Coronary artery (tissue), 2 donors: ENCODE measurements around the gene GATD1.

Source experiments
- DNase-seq: peaks from one replicate; pipeline ENCODE4 v3.0.0-alpha.2; 2017; ENCODE audit warnings: low spot score
- H3K27ac ChIP-seq, 2 donors: fragments of 200-600 bp; sonication (generic); one replicate each; pipeline ENCODE4 v1.5.1; 2016 to 2019
- H3K4me3 ChIP-seq: fragments of 200-600 bp; sonication (generic); 2 replicates; pipeline ENCODE4 v1.5.1; 2016; ENCODE audit warnings: mild to moderate bottlenecking, moderate library complexity
- TF ChIP-seq, protein P1 (sequence below): fragments of 200-600 bp; sonication (generic); IDR thresholded peaks from one replicate; pipeline ENCODE4 v1.5.1; 2019; ENCODE audit warnings: antibody characterized with exemption

GATD1 gene, protein sequence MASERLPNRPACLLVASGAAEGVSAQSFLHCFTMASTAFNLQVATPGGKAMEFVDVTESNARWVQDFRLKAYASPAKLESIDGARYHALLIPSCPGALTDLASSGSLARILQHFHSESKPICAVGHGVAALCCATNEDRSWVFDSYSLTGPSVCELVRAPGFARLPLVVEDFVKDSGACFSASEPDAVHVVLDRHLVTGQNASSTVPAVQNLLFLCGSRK

DNA sequence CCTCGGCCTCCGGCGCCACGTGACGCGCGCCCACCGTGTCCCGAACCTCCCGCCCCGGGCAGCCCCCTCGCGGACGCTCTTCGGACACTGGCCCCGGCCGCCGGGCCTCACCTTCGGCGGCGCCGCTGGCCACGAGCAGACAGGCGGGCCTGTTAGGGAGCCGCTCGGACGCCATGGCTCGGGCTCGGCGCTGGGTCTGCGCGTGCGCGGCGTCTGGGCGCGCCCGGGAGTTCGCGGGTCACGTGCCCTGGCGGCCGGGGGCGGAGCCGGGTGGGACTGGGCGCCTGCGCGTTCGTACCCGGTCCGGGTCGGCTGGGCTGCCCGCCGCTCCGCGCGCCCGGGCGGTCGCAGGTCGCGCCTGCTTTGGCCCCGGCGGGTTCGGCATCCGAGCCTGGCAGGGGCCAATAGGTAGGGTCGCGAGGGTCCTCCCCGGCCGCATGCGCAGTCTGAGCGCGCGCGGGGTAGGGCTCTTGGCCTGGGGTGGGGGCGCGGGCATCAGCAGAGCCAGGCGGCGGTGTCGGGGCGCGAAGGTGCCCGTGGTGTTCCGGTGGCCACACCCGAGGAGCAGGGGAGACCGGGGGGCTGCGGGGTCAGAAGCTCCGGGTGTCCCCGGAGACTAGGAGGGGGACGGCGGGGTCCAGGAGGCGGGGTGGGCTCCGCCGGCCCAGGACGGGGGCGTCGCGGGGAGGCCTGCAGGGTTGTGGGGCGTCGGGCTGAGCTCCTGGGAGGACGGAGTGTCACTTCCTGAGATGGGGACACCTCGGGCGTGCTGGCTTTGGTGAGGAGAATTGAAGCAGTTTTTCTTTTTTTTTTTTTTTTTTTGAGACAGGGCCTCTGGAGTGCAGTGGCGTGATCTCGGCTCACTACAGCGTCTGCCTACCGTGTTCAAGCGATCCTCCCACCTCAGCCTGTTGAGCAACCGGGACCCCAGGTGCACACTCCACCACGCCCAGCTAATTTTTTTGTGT is at the start of gene GATD1:
Gene GATD1, minus strand, starts transcription at position 200 of the 968 bp plus-strand sequence. Its CDS starts 25 bp downstream, at position 175.
- TF ChIP-seq, protein P1, sequence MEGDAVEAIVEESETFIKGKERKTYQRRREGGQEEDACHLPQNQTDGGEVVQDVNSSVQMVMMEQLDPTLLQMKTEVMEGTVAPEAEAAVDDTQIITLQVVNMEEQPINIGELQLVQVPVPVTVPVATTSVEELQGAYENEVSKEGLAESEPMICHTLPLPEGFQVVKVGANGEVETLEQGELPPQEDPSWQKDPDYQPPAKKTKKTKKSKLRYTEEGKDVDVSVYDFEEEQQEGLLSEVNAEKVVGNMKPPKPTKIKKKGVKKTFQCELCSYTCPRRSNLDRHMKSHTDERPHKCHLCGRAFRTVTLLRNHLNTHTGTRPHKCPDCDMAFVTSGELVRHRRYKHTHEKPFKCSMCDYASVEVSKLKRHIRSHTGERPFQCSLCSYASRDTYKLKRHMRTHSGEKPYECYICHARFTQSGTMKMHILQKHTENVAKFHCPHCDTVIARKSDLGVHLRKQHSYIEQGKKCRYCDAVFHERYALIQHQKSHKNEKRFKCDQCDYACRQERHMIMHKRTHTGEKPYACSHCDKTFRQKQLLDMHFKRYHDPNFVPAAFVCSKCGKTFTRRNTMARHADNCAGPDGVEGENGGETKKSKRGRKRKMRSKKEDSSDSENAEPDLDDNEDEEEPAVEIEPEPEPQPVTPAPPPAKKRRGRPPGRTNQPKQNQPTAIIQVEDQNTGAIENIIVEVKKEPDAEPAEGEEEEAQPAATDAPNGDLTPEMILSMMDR: no peak
- DNase-seq: peak; percentile 91
- Histone ChIP-seq H3K27ac (peak within 1 kb of the TSS; percentile 63 to 82), H3K4me3 (peak within 1 kb of the TSS; percentile 95)

DNA sequence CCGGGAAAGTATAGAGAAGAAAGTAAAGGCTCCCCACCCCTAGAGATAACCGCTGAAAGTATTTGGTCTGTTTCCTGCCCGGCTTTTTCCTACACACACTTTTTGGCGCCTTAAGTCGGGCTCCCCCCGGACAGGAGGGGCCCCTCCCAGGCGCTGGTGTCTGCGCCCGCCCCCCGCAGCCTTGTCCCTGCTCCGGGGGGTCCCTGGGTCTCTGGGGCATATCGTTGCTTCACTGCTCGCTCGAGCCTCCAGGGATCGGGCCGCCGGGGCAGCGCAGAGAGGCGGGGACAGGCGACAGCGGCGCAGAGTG is 49.5 kb upstream of the GATD1 start:
- TF ChIP-seq, protein P1: no peak
- Histone ChIP-seq H3K4me3 (peak overlapping the region; percentile 64), H3K27ac (peak overlapping the region; percentile 37 to 70)
- DNase-seq: no peak

DNA sequence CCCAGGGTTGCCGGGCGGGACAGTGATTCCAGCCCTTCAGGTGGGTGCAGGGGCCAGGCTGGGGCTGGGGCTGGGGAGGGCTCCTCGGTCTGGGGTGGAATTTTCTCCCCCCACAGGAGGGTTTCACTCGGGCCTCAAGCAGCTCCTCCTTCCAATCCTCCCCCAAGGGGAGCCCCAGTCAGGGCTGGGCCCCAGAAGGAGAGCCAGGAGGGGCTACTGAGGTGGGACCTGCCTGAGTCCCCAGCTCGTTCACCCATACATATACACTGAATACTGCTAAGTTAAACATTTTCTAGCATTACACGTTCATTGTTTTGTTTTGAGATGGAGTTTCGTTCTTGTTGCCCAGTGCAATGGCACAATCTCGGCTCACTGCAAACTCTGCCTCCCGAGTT is 48.9 kb upstream of the GATD1 start:
- no peak overlapping the region for H3K4me3 ChIP-seq
- TF ChIP-seq, protein P1: no peak
- no peak overlapping the region for H3K27ac ChIP-seq
- no peak for DNase-seq

DNA sequence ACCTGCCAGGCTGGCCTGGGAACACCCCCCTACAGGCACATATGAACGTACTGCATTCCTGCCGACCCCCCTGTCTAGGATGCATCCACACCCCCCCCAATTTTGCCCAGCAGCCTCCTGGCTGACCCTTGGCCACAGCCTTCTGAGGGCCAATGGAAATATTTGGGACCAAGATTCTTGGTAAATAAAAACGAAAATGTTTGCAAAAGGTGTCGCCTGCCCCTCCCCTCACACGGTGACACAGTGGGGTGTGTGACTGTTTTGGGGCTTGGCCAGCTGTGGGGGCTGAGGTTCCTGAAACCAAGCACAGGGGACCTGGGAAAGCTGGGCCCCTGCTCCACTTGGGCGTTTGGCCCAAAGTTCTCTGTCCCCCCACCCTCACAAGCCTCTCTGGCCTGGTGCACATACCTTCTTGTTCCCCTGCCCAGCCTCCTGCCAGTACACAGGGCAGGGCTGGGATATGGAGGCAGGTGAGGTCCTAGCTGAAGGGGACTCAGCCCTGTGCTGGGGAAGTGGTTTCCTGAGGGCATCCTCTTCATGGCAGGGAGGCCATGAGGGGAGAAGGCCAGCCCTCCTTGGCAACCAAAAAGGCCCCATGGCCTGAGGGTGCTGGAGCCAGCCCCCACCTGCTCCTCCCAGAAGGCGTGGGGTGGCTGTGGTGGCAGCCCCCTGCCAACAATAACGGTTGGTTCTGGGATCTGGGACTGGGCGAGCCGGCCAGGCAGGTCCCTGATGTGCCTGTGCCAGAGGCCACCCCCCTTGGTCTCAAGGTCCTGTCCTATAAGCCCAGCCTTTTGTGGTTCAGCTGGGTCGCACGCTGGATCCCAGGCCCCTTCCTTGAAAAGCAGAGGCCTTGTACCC is 48.3 kb upstream of the GATD1 start:
- H3K4me3 ChIP-seq: no peak overlapping the region
- TF ChIP-seq, protein P1: no peak
- no peak overlapping the region for H3K27ac ChIP-seq
- no peak for DNase-seq

DNA sequence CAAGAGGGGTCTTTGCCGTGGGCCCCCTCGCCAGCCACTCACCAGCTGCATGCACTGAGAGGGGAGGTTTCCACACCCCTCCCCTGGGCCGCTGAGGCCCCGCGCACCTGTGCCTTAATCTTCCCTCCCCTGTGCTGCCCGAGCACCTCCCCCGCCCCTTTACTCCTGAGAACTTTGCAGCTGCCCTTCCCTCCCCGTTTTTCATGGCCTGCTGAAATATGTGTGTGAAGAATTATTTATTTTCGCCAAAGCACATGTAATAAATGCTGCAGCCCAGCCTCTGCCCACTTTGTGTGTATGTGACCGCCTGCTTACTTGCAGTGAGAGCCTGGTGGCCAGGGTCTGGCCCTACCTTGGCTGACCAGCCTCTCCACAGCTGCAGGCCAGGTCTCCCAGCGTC is 47.7 kb upstream of the GATD1 start:
- no peak overlapping the region for H3K4me3 ChIP-seq

DNA sequence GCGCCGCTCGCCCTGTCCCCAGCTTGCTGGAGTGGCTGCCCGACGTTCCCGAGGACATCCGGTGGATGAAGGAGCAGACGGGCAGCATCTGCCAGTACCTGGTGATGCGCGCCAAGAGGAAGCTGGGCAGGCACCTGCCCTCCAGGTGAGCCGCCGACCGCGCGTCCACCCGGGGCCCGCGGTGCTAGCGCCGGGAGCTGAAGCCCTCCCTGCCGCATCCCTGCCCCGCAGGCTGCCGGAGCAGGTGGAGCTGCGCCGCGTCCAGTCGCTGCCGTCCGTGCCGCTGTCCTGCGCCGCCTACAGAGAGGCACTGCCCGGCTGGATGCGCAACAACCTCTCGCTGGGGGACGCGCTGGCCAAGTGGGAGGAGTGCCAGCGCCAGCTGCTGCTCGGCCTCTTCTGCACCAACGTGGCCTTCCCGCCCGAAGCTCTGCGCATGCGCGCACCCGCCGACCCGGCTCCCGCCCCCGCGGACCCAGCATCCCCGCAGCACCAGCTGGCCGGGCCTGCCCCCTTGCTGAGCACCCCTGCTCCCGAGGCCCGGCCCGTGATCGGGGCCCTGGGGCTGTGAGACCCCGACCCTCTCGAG is 47.1 kb upstream of the GATD1 start:
- TF ChIP-seq, protein P1: no peak
- no peak overlapping the region for H3K4me3 ChIP-seq
- DNase-seq: no peak
- no peak overlapping the region for H3K27ac ChIP-seq

More for the DNA sequence above, 47.7 kb upstream of the GATD1 start:
- no peak for DNase-seq
- TF ChIP-seq, protein P1: no peak
- no peak overlapping the region for H3K27ac ChIP-seq
